ENCODE results near the gene KNOP1. TPM values are rescaled to one million over a fixed set of nuclear protein-coding genes. Genes with fewer than 3 reads are reported as not detected.

The KNOP1 gene
- total and polyA plus RNA-seq, 2 of the 13 experiments (the other 11 are each of a cell fraction or from before 2014, with no cell fraction given), result 21.2 to 57.5 TPM

- Histone ChIP-seq H3K79me2 (ENCODE audit: insufficient read depth, low read length) (no peaks in the 10 kb centered on the region), H2AFZ (ENCODE audit: low read length) (no peak overlapping the region), H3K27me3 (ENCODE audit: control insufficient read depth in 1 of 2, insufficient read depth in 2 of 2, low read length in 2 of 2) (no peaks in the 10 kb centered on the region), H3K4me1 (ENCODE audit: insufficient read depth, low read length) (peaks cover 53% of the 10 kb centered on the region), H3K4me3 (replicated peaks in 1 of 3; ENCODE audit: insufficient read depth in 1 of 3, low read depth in 2 of 3, low read length in 3 of 3) (no peak overlapping the region), H4K20me1 (ENCODE audit: insufficient read depth, low read length) (no peaks in the 10 kb centered on the region), H3K4me2 (ENCODE audit: low read depth, low read length) (0 out of 2 replicates have a peak overlapping the region, but pooled peaks have one; percentile 34), H3K9me3 (ENCODE audit: low read length) (no peaks in the 10 kb centered on the region), H3K36me3 (replicated peaks in 1 of 2; ENCODE audit: control insufficient read depth in 1 of 2, insufficient read depth in 2 of 2, low read length in 2 of 2) (no peaks in the 10 kb centered on the region), H3K27ac (ENCODE audit: extremely low read length, insufficient read depth, low read length) (no peak overlapping the region), H3K9ac (ENCODE audit: insufficient read depth, low read depth, low read length) (no peak overlapping the region)
- FAIRE-seq, result no peak
- no peak for DNase-seq (ENCODE audit: low spot score)
- ChIA-PET CTCF (ENCODE audit: low intra/inter-chr PET ratio, low total read pairs) (no interaction called here), POLR2A (interaction anchor here (2.1 kb wide), 1 partner anchor 27 kb away, joined by 7 read pairs; the partner anchor contains the start of genes IQCK and KNOP1)
- no peak for ATAC-seq
- no TSS peak for BruUV-seq (replicated peaks)
- TF ChIP-seq ZNF547 (CRISPR knock-in tag; IDR thresholded peaks at IDR 0.05) (no peak), ZNF772 (CRISPR knock-in tag; IDR thresholded peaks at IDR 0.05) (no peak), TMF1 (CRISPR knock-in tag; IDR thresholded peaks at IDR 0.05; ENCODE audit: low read depth) (no peak)
- intact Hi-C loops (cut with micrococcal nuclease; ENCODE audit: unreplicated experiment) (no loop called here), in situ Hi-C loops (cut with HindIII; ENCODE audit: extremely low pct_ligation_motif_present, low pct_unique_long_range_greater_than_20kb) (no loop called here)
- 71% methylated on average over 9 of the region's 9 CpGs for WGBS (ENCODE audit: low lambda C conversion rate)
Measured at GRCh38 chr16:19745286-19746010, 27.4 kb upstream of the KNOP1 start.

GRCh38 chr16:19744670-19745069 lies 26.6 kb upstream of the KNOP1 start:
- no peak overlapping the region for H2AFZ ChIP-seq (ENCODE audit: low read length)
- in situ Hi-C loops (cut with HindIII; ENCODE audit: extremely low pct_ligation_motif_present, low pct_unique_long_range_greater_than_20kb) (no loop called here), intact Hi-C loops (cut with micrococcal nuclease; ENCODE audit: unreplicated experiment) (no loop called here)
- peak overlapping the region; percentile 34 for H3K4me2 ChIP-seq (ENCODE audit: low read depth, low read length)
- POLR2A ChIA-PET, result interaction anchor here (2.1 kb wide), 1 partner anchor 27 kb away, joined by 7 read pairs; the partner anchor contains the start of genes IQCK and KNOP1
- H3K4me3 ChIP-seq (replicated peaks in 1 of 3; ENCODE audit: insufficient read depth in 1 of 3, low read depth in 2 of 3, low read length in 3 of 3), result no peak overlapping the region
- no peak for FAIRE-seq
- no peak overlapping the region for H3K9ac ChIP-seq (ENCODE audit: insufficient read depth, low read depth, low read length)
- DNase-seq (ENCODE audit: low spot score), result peak; percentile 78
- H4K20me1 ChIP-seq (ENCODE audit: insufficient read depth, low read length), result no peaks in the 10 kb centered on the region
- ATAC-seq, result peak; percentile 65
- no peaks in the 10 kb centered on the region for H3K36me3 ChIP-seq (replicated peaks in 1 of 2; ENCODE audit: control insufficient read depth in 1 of 2, insufficient read depth in 2 of 2, low read length in 2 of 2)
- peaks cover 53% of the 10 kb centered on the region for H3K4me1 ChIP-seq (ENCODE audit: insufficient read depth, low read length)
- no peaks in the 10 kb centered on the region for H3K27me3 ChIP-seq (ENCODE audit: control insufficient read depth in 1 of 2, insufficient read depth in 2 of 2, low read length in 2 of 2)
- H3K9me3 ChIP-seq (ENCODE audit: low read length), result no peaks in the 10 kb centered on the region
- H3K79me2 ChIP-seq (ENCODE audit: insufficient read depth, low read length), result no peaks in the 10 kb centered on the region
- H3K27ac ChIP-seq (ENCODE audit: extremely low read length, insufficient read depth, low read length), result no peak overlapping the region
- WGBS (ENCODE audit: low lambda C conversion rate), result 3% methylated on average over 3 of the region's 3 CpGs
- CTCF ChIA-PET (ENCODE audit: low intra/inter-chr PET ratio, low total read pairs), result no interaction called here
- BruUV-seq (replicated peaks), result no TSS peak
- TF ChIP-seq TBX3 (IDR thresholded peaks at IDR 0.05; ENCODE audit: borderline replicate concordance), result peak; percentile 90; the same call in 1 of the 2 replicates
- TF ChIP-seq, protein P1, sequence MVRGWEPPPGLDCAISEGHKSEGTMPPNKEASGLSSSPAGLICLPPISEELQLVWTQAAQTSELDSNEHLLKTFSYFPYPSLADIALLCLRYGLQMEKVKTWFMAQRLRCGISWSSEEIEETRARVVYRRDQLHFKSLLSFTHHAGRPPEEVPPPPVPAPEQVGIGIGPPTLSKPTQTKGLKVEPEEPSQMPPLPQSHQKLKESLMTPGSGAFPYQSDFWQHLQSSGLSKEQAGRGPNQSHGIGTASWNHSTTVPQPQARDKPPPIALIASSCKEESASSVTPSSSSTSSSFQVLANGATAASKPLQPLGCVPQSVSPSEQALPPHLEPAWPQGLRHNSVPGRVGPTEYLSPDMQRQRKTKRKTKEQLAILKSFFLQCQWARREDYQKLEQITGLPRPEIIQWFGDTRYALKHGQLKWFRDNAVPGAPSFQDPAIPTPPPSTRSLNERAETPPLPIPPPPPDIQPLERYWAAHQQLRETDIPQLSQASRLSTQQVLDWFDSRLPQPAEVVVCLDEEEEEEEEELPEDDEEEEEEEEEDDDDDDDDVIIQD (CRISPR knock-in tag; IDR thresholded peaks at IDR 0.05; ENCODE audit: low read depth), result peak; percentile 66
- TF ChIP-seq NR2F2 (IDR thresholded peaks at IDR 0.05; ENCODE audit: borderline replicate concordance, low read depth), result peak; percentile 50; the same call in 1 of the 2 replicates
- TF ChIP-seq, protein P2, sequence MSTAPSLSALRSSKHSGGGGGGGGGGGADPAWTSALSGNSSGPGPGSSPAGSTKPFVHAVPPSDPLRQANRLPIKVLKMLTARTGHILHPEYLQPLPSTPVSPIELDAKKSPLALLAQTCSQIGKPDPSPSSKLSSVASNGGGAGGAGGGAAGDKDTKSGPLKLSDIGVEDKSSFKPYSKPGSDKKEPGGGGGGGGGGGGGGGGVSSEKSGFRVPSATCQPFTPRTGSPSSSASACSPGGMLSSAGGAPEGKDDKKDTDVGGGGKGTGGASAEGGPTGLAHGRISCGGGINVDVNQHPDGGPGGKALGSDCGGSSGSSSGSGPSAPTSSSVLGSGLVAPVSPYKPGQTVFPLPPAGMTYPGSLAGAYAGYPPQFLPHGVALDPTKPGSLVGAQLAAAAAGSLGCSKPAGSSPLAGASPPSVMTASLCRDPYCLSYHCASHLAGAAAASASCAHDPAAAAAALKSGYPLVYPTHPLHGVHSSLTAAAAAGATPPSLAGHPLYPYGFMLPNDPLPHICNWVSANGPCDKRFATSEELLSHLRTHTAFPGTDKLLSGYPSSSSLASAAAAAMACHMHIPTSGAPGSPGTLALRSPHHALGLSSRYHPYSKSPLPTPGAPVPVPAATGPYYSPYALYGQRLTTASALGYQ (CRISPR knock-in tag; IDR thresholded peaks at IDR 0.05), result 0 out of 2 replicates have a peak, but pooled peaks have one; percentile 37
- TF ChIP-seq NCOA2 (CRISPR knock-in tag; IDR thresholded peaks at IDR 0.05), result peak; percentile 71; the same call in 1 of the 2 replicates
- TF ChIP-seq PRMT3 (CRISPR knock-in tag; IDR thresholded peaks at IDR 0.05; ENCODE audit: borderline replicate concordance, low read depth), result no peak
- TF ChIP-seq IRF2 (CRISPR knock-in tag; IDR thresholded peaks at IDR 0.05), result peak; percentile 21; the same call in 1 of the 2 replicates
- TF ChIP-seq ELF3 (CRISPR knock-in tag; IDR thresholded peaks at IDR 0.05), result peak; percentile 70; the same call in 1 of the 2 replicates
- TF ChIP-seq ZNF782 (CRISPR knock-in tag; IDR thresholded peaks at IDR 0.05; ENCODE audit: borderline replicate concordance), result no peak
- 0 out of 2 replicates have a peak, but pooled peaks have one; percentile 25 for TF ChIP-seq KAT8 (CRISPR knock-in tag; IDR thresholded peaks at IDR 0.05)
- TF ChIP-seq ZBTB20 (CRISPR knock-in tag; IDR thresholded peaks at IDR 0.05; ENCODE audit: borderline replicate concordance, low read depth), result peak; percentile 54; the same call in 1 of the 2 replicates
- peak; percentile 47; the same call in 1 of the 2 replicates for TF ChIP-seq NR2C2 (CRISPR knock-in tag; IDR thresholded peaks at IDR 0.05; ENCODE audit: borderline replicate concordance)

All from HepG2 (cell line).